Gastrocnemius medialis (tissue), 4 donors: ENCODE results near the gene WDR91. TPM values are rescaled to one million over a fixed set of nuclear protein-coding genes. Genes with fewer than 3 reads are reported as not detected.

Experiments
- ATAC-seq, 2 donors: fragments of 150-250 bp; one replicate each; pipeline ENCODE4 v1.9.1; 2016
- DNase-seq, 2 donors: peaks; one replicate each; pipeline ENCODE4 v3.0.0-alpha.2; 2019
- H3K27ac ChIP-seq, 4 donors: fragments of 200-600 bp; sonication (generic); 1 replicate in 1 of 4; 2 replicates in 3 of 4; pipeline ENCODE4 v1.5.1; 2016 to 2018; ENCODE audit warnings: mild to moderate bottlenecking in 2 of 4, moderate library complexity in 1 of 4
- H3K27me3 ChIP-seq, 3 donors: fragments of 200-600 bp; sonication (generic) in 2 of 3; 1 replicate in 1 of 3; 2 replicates in 2 of 3; pipeline versions ENCODE4 v1.5.1 to v1.6.0; 2016 to 2019; ENCODE audit warnings: mild to moderate bottlenecking in 1 of 3, moderate library complexity in 1 of 3
- H3K36me3 ChIP-seq, 2 donors: fragments of 200-600 bp; sonication (generic) in 1 of 2; one replicate each; pipeline ENCODE4 v1.5.1; 2017 to 2018
- H3K4me1 ChIP-seq, 2 donors: fragments of 200-600 bp; sonication (generic) in 1 of 2; one replicate each; pipeline ENCODE4 v1.5.1; 2016 to 2017; ENCODE audit warnings: mild to moderate bottlenecking in 2 of 2
- H3K4me3 ChIP-seq, 4 donors: fragments of 200-600 bp; sonication (generic) in 3 of 4; 1 replicate in 1 of 4; 2 replicates in 3 of 4; pipeline ENCODE4 v1.5.1; 2016 to 2019; ENCODE audit warnings: mild to moderate bottlenecking in 2 of 4
- H3K9me3 ChIP-seq, 3 donors: fragments of 200-600 bp; sonication (generic) in 2 of 3; 1 replicate in 1 of 3; 2 replicates in 2 of 3; pipeline ENCODE4 v1.5.1; 2016 to 2019
- POLR2A ChIP-seq, 2 donors: fragments of 450-650 bp; IDR thresholded peaks; one replicate each; pipeline ENCODE4 v1.6.1; 2017; ENCODE audit warnings: antibody characterized with exemption in 2 of 2, mild to moderate bottlenecking in 2 of 2, moderate library complexity in 2 of 2
- in situ Hi-C, 4 donors: fragments of 200-750 bp; cut with MboI; loops; one replicate each; pipeline versions ENCODE4 v1.15.0 to v1.8.0; 2017; ENCODE audit warnings: low sequenced_read_pairs in 4 of 4
- intact Hi-C: fragments of 100-400 bp; cut with DNase I; formaldehyde crosslinking; loops from one replicate; pipeline ENCODE4 v1.15.1; 2023; ENCODE audit warnings: low total_unique reads
- total RNA-seq, 4 donors: library from RNA; depleted of rRNA; stranded (reverse); fragments of >200 nt; gene quantifications; one replicate each; pipeline versions ENCODE4 v1.1.0 to v1.2.3, GENCODE V29; 2016
- TF ChIP-seq, protein P1 (sequence below), 5 experiments: fragments of 450-650 bp in 3 of 5; fragments of 200-600 bp in 2 of 5; sonication (generic) in 2 of 5; IDR thresholded peaks in 4 of 5; conservative IDR thresholded peaks in 1 of 5; 1 replicate in 4 of 5; 2 replicates in 1 of 5; pipeline ENCODE4 v1.5.1; 2016 to 2019; ENCODE audit warnings: antibody characterized with exemption in 5 of 5, mild to moderate bottlenecking in 3 of 5, moderate library complexity in 3 of 5

WDR91 gene
- total RNA-seq, 4 donors from 2014 or later, result 3.6 to 8.0 (median 6.4) TPM

- H3K9me3 ChIP-seq, result no peaks in the 10 kb centered on the region
- no peak overlapping the region for H3K4me3 ChIP-seq
- no peak for DNase-seq
- TF ChIP-seq POLR2A (IDR thresholded peaks at IDR 0.05), result no peak
- TF ChIP-seq, protein P1, sequence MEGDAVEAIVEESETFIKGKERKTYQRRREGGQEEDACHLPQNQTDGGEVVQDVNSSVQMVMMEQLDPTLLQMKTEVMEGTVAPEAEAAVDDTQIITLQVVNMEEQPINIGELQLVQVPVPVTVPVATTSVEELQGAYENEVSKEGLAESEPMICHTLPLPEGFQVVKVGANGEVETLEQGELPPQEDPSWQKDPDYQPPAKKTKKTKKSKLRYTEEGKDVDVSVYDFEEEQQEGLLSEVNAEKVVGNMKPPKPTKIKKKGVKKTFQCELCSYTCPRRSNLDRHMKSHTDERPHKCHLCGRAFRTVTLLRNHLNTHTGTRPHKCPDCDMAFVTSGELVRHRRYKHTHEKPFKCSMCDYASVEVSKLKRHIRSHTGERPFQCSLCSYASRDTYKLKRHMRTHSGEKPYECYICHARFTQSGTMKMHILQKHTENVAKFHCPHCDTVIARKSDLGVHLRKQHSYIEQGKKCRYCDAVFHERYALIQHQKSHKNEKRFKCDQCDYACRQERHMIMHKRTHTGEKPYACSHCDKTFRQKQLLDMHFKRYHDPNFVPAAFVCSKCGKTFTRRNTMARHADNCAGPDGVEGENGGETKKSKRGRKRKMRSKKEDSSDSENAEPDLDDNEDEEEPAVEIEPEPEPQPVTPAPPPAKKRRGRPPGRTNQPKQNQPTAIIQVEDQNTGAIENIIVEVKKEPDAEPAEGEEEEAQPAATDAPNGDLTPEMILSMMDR (IDR thresholded peaks at IDR 0.05 in 4 of 5, conservative IDR thresholded peaks at IDR 0.05 in 1 of 5), result no peak
- H3K36me3 ChIP-seq, result peaks cover 0 to 84% of the 10 kb centered on the region in 2 donors
- intact Hi-C loops, result no loop called here
- peaks cover 2 to 6% of the 10 kb centered on the region in 2 donors for H3K4me1 ChIP-seq
- ATAC-seq, result no peak
- no peaks in the 10 kb centered on the region for H3K27me3 ChIP-seq
- in situ Hi-C loops, result loop anchor here in 1 of 4 donors (10.0 kb wide), 1 partner anchor 216 kb away; the partner anchor contains the start of gene AGBL3
- no peak overlapping the region for H3K27ac ChIP-seq
Measured at GRCh38 chr7:135200821-135201331, 10.4 kb downstream of the WDR91 start.

GRCh38 chr7:135199439-135199838 lies 11.9 kb downstream of the WDR91 start:
- Histone ChIP-seq H3K27me3 (no peaks in the 10 kb centered on the region), H3K4me3 (no peak overlapping the region), H3K9me3 (no peaks in the 10 kb centered on the region), H3K4me1 (peaks cover under 1 to 6% of the 10 kb centered on the region in 2 donors), H3K27ac (no peak overlapping the region), H3K36me3 (peaks cover 0 to 79% of the 10 kb centered on the region in 2 donors)
- intact Hi-C loops (no loop called here), in situ Hi-C loops (loop anchor here in 2 of 4 donors (25.0 kb wide), 2 partner anchors 212 to 537 kb away; partner anchors contain the start of gene AGBL3 (in 1 of the 2))
- ATAC-seq, result no peak
- DNase-seq, result no peak
- TF ChIP-seq POLR2A (IDR thresholded peaks at IDR 0.05), result no peak
- TF ChIP-seq, protein P1 (IDR thresholded peaks at IDR 0.05 in 4 of 5, conservative IDR thresholded peaks at IDR 0.05 in 1 of 5), result no peak

GRCh38 chr7:135197906-135198655 lies 13.2 kb downstream of the WDR91 start:
- in situ Hi-C loops, result loop anchor here in 2 of 4 donors (25.0 kb wide), 2 partner anchors 211 to 536 kb away; partner anchors contain the start of gene AGBL3 (in 1 of the 2)
- H3K27ac ChIP-seq, result no peak overlapping the region
- H3K27me3 ChIP-seq, result no peaks in the 10 kb centered on the region
- TF ChIP-seq POLR2A (IDR thresholded peaks at IDR 0.05), result no peak
- TF ChIP-seq, protein P1 (IDR thresholded peaks at IDR 0.05 in 4 of 5, conservative IDR thresholded peaks at IDR 0.05 in 1 of 5), result no peak
- no peak for ATAC-seq
- no peak overlapping the region for H3K4me3 ChIP-seq
- H3K9me3 ChIP-seq, result no peaks in the 10 kb centered on the region
- no peak for DNase-seq
- peaks cover 0 to 77% of the 10 kb centered on the region in 2 donors for H3K36me3 ChIP-seq
- intact Hi-C loops, result no loop called here
- peaks cover 0 to 6% of the 10 kb centered on the region in 2 donors for H3K4me1 ChIP-seq

GRCh38 chr7:135197343-135197742 lies 14.0 kb downstream of the WDR91 start:
- Histone ChIP-seq H3K36me3 (peaks cover 0 to 81% of the 10 kb centered on the region in 2 donors), H3K9me3 (no peaks in the 10 kb centered on the region), H3K27me3 (no peaks in the 10 kb centered on the region), H3K27ac (no peak overlapping the region), H3K4me1 (peaks cover 0 to 6% of the 10 kb centered on the region in 2 donors), H3K4me3 (no peak overlapping the region)
- no peak for ATAC-seq
- intact Hi-C loops (no loop called here), in situ Hi-C loops (loop anchor here in 2 of 4 donors (25.0 kb wide), 2 partner anchors 210 to 535 kb away; partner anchors contain the start of gene AGBL3 (in 1 of the 2))
- TF ChIP-seq, protein P1 (IDR thresholded peaks at IDR 0.05 in 4 of 5, conservative IDR thresholded peaks at IDR 0.05 in 1 of 5), result no peak
- TF ChIP-seq POLR2A (IDR thresholded peaks at IDR 0.05), result no peak
- DNase-seq, result no peak
